ENCODE measurements around the gene PGLYRP2. TPM values are rescaled to one million over a fixed set of nuclear protein-coding genes. Genes with fewer than 3 reads are reported as not detected.

PGLYRP2 gene
- total RNA-seq, 2 donors from 2014 or later = not detected

- H3K4me3 Mint-ChIP-seq = peak overlapping the region; percentile 34
- H3K27ac Mint-ChIP-seq = no peak overlapping the region
- DNase-seq (ENCODE audit: low spot score) (no peak), ATAC-seq (no peak)
- H3K36me3 Mint-ChIP-seq = peaks cover 6% of the 10 kb centered on the region
- peaks cover 15 to 21% of the 10 kb centered on the region in 2 donors for H3K4me1 Mint-ChIP-seq (ENCODE audit: low read depth in 2 of 2)
- H3K27me3 Mint-ChIP-seq = no peaks in the 10 kb centered on the region
- H3K9me3 Mint-ChIP-seq = no peaks in the 10 kb centered on the region
Observed at GRCh38 chr19:15436012-15436825, 43.1 kb downstream of the PGLYRP2 start.

DNA sequence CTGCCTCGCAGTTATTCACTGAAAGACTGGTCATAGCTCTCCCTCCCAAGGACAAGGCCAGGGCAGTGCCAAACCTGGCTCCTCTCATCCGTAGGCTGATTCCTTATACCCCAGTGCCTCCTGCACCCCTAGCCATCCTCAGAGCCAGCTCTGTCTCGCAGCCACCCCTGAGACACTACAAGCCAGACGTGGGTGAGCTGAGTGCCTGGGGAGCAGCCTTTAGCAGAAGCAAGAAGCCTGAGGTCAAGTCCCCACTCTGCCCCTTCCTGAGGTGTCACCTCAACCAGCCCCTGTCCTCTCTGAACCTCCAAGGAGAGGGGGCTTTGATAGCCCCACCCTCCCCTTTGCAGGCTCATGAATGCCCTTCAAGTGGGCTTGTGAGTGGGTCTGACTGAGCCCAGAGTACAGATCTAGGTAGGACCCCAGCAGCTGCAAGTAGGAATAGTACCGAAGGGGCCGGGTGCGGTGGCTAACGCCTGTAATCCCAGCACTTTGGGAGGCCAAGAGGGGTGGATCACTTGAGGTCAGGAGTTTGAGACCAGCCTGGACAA lies 45.7 kb downstream of the PGLYRP2 start:
- H3K27ac Mint-ChIP-seq = peak overlapping the region; percentile 95 to 97
- no peaks in the 10 kb centered on the region for H3K27me3 Mint-ChIP-seq
- no peaks in the 10 kb centered on the region for H3K9me3 Mint-ChIP-seq

GRCh38 chr19:15432629-15433518 lies 46.4 kb downstream of the PGLYRP2 start:
- Mint-ChIP-seq H3K36me3 (peaks cover 6% of the 10 kb centered on the region), H3K4me3 (peak overlapping the region; percentile 99), H3K9me3 (no peaks in the 10 kb centered on the region), H3K4me1 (ENCODE audit: low read depth in 2 of 2) (peaks cover 22 to 27% of the 10 kb centered on the region in 2 donors), H3K27ac (peak overlapping the region; percentile 95 to 97), H3K27me3 (no peaks in the 10 kb centered on the region)
- peak; percentile 97 for DNase-seq (ENCODE audit: low spot score)
- peak; percentile 95 to 96 for ATAC-seq

More for the DNA sequence above, 45.7 kb downstream of the PGLYRP2 start:
- H3K4me1 Mint-ChIP-seq (ENCODE audit: low read depth in 2 of 2) = peaks cover 22 to 27% of the 10 kb centered on the region in 2 donors
- ATAC-seq (no peak), DNase-seq (ENCODE audit: low spot score) (no peak)
- peak overlapping the region; percentile 99 for H3K4me3 Mint-ChIP-seq
- H3K36me3 Mint-ChIP-seq = peaks cover 6% of the 10 kb centered on the region

DNA sequence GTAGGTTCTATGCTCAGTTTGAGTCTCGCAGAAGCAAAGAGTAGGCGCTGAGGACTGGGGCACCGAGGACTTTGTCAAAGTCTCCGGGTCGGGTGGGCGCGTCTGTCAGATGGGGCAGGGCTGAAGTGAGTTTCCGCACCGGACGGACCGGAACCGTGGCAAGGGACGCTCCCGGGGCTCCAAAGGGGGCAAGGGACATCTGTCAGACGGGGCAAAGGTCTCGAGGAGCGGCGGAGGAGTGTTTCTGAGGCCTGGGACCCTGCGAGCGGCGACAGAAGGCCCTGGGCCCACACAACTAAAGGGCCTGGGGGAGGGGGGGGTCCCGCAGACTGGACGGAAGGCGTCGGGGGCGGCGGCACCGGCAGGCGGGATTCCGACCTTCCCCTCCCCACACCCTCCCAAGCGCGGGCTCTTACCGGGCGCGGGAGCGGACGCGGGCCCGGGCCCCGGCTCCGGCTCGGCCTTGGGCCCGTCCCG lies 47.2 kb downstream of the PGLYRP2 start:
- ATAC-seq (peak in 1 of 2 donors; percentile 34), DNase-seq (ENCODE audit: low spot score) (no peak)
- Mint-ChIP-seq H3K27ac (peak overlapping the region; percentile 94 to 96), H3K4me3 (peak overlapping the region; percentile 98), H3K9me3 (no peaks in the 10 kb centered on the region), H3K4me1 (ENCODE audit: low read depth in 2 of 2) (peaks cover 25 to 27% of the 10 kb centered on the region in 2 donors), H3K36me3 (peaks cover 6% of the 10 kb centered on the region), H3K27me3 (no peaks in the 10 kb centered on the region)

DNA sequence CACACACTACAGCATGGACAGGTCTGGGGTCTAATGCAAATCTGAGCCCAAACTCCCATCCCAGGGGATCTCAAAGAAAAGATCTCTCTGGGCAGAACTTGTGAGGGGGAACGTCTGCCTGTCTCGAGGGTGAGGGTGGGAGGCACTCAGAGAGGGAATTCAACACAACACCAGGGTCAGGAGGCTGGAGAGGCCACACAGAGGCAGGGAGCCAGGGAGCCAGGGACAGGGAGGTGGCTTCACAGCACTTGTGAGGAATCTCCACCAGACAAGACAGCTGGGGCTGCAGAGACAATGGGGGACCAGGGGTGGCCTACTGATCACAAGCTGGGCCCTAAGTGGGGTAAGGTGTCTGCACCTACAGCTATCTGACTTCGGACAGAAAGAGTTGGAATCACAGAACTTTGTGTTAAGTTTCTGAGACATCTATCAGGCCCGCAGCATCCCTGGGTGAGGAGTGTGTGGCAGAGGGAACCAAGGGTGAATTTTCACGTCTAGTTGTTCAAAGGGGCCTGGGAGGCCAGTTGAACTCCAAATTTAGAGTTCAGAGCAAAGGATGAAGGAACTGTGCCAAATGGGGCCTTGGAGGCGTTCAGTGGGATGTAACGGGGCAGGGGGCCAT lies 47.8 kb downstream of the PGLYRP2 start:
- Mint-ChIP-seq H3K4me3 (peak overlapping the region; percentile 98), H3K4me1 (ENCODE audit: low read depth in 2 of 2) (peaks cover 26 to 27% of the 10 kb centered on the region in 2 donors), H3K9me3 (no peaks in the 10 kb centered on the region), H3K27me3 (no peaks in the 10 kb centered on the region), H3K36me3 (peaks cover 7% of the 10 kb centered on the region), H3K27ac (peak overlapping the region; percentile 94 to 96)
- DNase-seq (ENCODE audit: low spot score) (no peak), ATAC-seq (no peak)

GRCh38 chr19:15430526-15431120 lies 48.7 kb downstream of the PGLYRP2 start:
- no peaks in the 10 kb centered on the region for H3K27me3 Mint-ChIP-seq
- H3K4me1 Mint-ChIP-seq (ENCODE audit: low read depth in 2 of 2) = peaks cover 23 to 32% of the 10 kb centered on the region in 2 donors
- peak overlapping the region; percentile 98 for H3K4me3 Mint-ChIP-seq
- peak overlapping the region in 1 of 2 donors; percentile 96 for H3K27ac Mint-ChIP-seq
- no peak for ATAC-seq
- peaks cover 15% of the 10 kb centered on the region for H3K36me3 Mint-ChIP-seq
- H3K9me3 Mint-ChIP-seq = no peaks in the 10 kb centered on the region
- no peak for DNase-seq (ENCODE audit: low spot score)

DNA sequence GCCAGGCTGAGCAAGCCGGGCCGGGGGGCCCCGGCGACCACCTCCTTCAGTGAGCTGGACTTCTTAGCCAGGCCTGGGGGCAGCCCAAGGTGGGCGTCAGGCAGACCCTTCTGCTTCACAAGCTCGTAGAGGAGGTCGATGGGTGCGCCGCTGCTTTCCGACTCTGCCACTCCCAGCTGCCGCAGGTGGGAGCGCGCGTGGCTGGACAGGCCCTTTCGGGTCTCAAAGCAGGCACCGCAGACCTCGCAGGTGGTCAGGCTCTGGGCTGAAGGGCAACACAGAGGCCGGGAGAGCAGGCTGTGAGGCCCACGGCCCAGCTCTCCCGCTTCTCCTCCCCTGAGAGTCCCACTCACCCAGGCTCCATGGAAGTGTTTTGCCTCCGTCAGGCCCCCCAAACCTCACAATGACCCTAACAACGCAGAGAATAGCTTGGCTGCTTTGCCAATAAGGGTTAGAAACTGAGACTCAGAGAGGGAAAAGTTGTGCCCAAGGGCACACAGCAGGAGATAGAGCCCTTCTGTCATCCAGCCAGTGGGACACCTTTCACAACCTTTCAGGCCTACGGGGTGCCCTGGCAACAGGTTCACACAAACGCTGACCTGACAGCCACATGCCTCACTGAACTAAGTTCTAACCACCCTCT lies 49.4 kb downstream of the PGLYRP2 start:
- ATAC-seq = no peak
- Mint-ChIP-seq H3K9me3 (no peaks in the 10 kb centered on the region), H3K4me3 (peak overlapping the region; percentile 98)

DNA sequence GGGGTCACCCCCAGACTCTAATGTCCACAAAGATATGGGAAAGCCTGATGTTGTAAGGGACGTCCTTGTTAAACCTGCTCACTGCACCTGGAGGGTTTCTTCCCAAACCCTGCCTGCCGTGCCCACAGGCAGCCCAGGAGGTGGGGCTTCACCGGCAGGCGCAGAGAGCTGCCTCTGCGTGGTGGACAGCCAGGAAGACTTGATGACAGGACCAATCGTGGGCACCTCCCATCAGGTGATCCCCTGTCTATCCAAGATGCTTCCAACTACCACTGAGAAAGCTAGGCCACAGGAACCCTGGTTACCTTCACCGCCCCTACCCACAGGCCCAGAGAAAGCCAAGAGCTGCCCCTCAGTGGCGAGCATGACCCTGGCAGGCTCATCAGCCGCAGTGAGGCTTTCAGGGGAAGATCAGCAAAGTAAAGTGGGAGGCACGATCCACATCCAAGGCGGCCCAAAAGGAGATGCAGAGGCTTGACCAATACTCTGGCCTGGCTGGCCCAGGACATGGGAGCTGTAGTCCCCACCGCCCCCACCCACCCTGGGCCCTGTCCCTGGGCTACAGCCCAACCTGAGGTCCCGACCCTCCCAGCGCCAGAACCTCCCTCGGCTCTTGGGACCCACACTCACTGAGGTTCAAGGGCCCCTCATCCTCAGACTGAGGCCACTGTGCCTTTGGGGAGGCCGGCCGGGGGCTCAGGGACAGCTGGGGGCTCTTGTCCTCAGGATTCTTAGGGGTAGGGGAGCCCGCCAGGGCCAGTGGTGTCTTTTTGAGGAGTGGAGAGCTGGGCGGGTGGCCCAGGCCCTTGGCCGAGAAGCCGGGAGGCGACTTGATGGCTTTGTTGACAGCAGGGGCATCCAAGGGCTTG lies 50.1 kb downstream of the PGLYRP2 start:
- Mint-ChIP-seq H3K36me3 (peaks cover 15% of the 10 kb centered on the region), H3K27ac (no peak overlapping the region), H3K4me3 (no peak overlapping the region), H3K9me3 (no peaks in the 10 kb centered on the region), H3K27me3 (no peaks in the 10 kb centered on the region), H3K4me1 (ENCODE audit: low read depth in 2 of 2) (peaks cover 23 to 32% of the 10 kb centered on the region in 2 donors)
- ATAC-seq (no peak), DNase-seq (ENCODE audit: low spot score) (no peak)

More for the DNA sequence above, 49.4 kb downstream of the PGLYRP2 start:
- peaks cover 23 to 32% of the 10 kb centered on the region in 2 donors for H3K4me1 Mint-ChIP-seq (ENCODE audit: low read depth in 2 of 2)
- H3K27ac Mint-ChIP-seq = peak overlapping the region in 1 of 2 donors; percentile 96
- peaks cover 15% of the 10 kb centered on the region for H3K36me3 Mint-ChIP-seq
- H3K27me3 Mint-ChIP-seq = no peaks in the 10 kb centered on the region
- no peak for DNase-seq (ENCODE audit: low spot score)

- no peak for ATAC-seq
Observed at GRCh38 chr19:15427991-15428471, 51.3 kb downstream of the PGLYRP2 start.

DNA sequence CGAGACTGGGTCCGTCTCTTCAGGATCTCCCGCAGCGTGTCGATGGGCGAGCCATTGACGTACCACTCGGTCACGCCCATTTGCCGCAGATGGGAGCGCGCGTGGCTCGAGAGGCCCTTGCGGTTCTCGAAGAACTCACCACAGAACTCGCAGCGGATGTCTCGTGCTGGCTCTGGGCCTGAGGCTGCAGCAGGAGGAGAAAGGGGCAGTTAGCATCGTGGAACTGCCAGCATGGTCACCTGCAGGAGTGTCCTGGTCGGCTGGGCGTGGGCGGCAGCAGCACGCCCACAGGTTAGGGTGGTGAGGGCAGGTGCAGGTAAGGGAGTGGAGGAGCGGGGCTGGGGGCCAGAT lies 52.0 kb downstream of the PGLYRP2 start:
- no peak overlapping the region for H3K27ac Mint-ChIP-seq
- ATAC-seq (no peak), DNase-seq (ENCODE audit: low spot score) (no peak)
- H3K4me1 Mint-ChIP-seq (ENCODE audit: low read depth in 2 of 2) = peaks cover 14 to 24% of the 10 kb centered on the region in 2 donors
- no peaks in the 10 kb centered on the region for H3K27me3 Mint-ChIP-seq
- no peak overlapping the region for H3K4me3 Mint-ChIP-seq
- H3K36me3 Mint-ChIP-seq = peaks cover 15% of the 10 kb centered on the region
- no peaks in the 10 kb centered on the region for H3K9me3 Mint-ChIP-seq

More at GRCh38 chr19:15427991-15428471, 51.3 kb downstream of the PGLYRP2 start:
- no peak for DNase-seq (ENCODE audit: low spot score)
- Mint-ChIP-seq H3K36me3 (peaks cover 15% of the 10 kb centered on the region), H3K27me3 (no peaks in the 10 kb centered on the region), H3K27ac (no peak overlapping the region), H3K4me1 (ENCODE audit: low read depth in 2 of 2) (peaks cover 16 to 26% of the 10 kb centered on the region in 2 donors), H3K9me3 (no peaks in the 10 kb centered on the region), H3K4me3 (no peak overlapping the region)

- Mint-ChIP-seq H3K4me3 (no peak overlapping the region), H3K27me3 (no peaks in the 10 kb centered on the region), H3K4me1 (ENCODE audit: low read depth in 2 of 2) (peaks cover 11 to 22% of the 10 kb centered on the region in 2 donors), H3K36me3 (peaks cover 12% of the 10 kb centered on the region), H3K27ac (peak overlapping the region in 1 of 2 donors; percentile 64), H3K9me3 (no peaks in the 10 kb centered on the region)
- ATAC-seq (no peak), DNase-seq (ENCODE audit: low spot score) (no peak)
Observed at GRCh38 chr19:15426485-15427349, 52.6 kb downstream of the PGLYRP2 start.

Data from natural killer cell treated with Interleukin-12 subunit alpha and Interleukin-12 subunit beta and Interleukin-15 and Interleukin-18, amount 100 ng/mL, for 72 hours (primary cell).